Mucosa of descending colon (tissue), 3 donors: ENCODE data around the gene RSBN1L. TPM values are rescaled to one million over a fixed set of nuclear protein-coding genes. Genes with fewer than 3 reads are reported as not detected.

Source experiments
- ATAC-seq: fragments of 200-7000 bp; cut with Tn5 transposase; one replicate; pipeline ENCODE4 v1.9.1; 2020; ENCODE audit warnings: mild to moderate bottlenecking, moderate library complexity
- DNase-seq, 3 donors: peaks; one replicate each; pipeline ENCODE4 v3.0.0-alpha.2; 2020
- H3K36me3 ChIP-seq: fragments of 200-600 bp; one replicate; pipeline ENCODE4 v1.8.0; 2021; ENCODE audit warnings: low read depth, mild to moderate bottlenecking
- H3K4me1 ChIP-seq: fragments of 200-600 bp; one replicate; pipeline ENCODE4 v1.8.0; 2021; ENCODE audit warnings: low read depth, mild to moderate bottlenecking
- H3K4me3 ChIP-seq: fragments of 200-600 bp; one replicate; pipeline ENCODE4 v1.8.0; 2021; ENCODE audit warnings: mild to moderate bottlenecking
- H3K9me3 ChIP-seq: fragments of 200-600 bp; one replicate; pipeline ENCODE4 v1.8.0; 2021; ENCODE audit warnings: mild to moderate bottlenecking
- intact Hi-C, 2 donors: fragments of 100-400 bp; cut with DNase I in 1 of 2; cut with micrococcal nuclease in 1 of 2; formaldehyde crosslinking; loops; one replicate each; pipeline versions ENCODE4 v1.11.0 to v1.11.1; 2022; cut with DNase I, micrococcal nuclease
- total RNA-seq, 3 donors: library from RNA; stranded (reverse); fragmentation: NEBNext Ultra II Directional in 2 of 3; extraction: Animal tissue kit (Norgen Biotek cat#: 25700) in 2 of 3; gene quantifications; one replicate each; pipeline versions ENCODE4 v1.2.1 to v1.2.4, GENCODE V29; 2021 to 2023
- TF ChIP-seq, protein P1 (sequence below): fragments of 200-600 bp; IDR thresholded peaks from one replicate; pipeline ENCODE4 v1.8.0; 2022; ENCODE audit warnings: antibody characterized with exemption, mild to moderate bottlenecking
- donor health status: DM: no; HTN: no; CAD: no; lungs with moderate emphysema.
- donor health status: DM: no; HTN: no; CAD: no.
- donor health status: DM: no; HTN: yes; CAD: no.

Gene RSBN1L
- total RNA-seq, 3 donors from 2014 or later = 19.1 to 31.5 (median 19.6) TPM

DNA sequence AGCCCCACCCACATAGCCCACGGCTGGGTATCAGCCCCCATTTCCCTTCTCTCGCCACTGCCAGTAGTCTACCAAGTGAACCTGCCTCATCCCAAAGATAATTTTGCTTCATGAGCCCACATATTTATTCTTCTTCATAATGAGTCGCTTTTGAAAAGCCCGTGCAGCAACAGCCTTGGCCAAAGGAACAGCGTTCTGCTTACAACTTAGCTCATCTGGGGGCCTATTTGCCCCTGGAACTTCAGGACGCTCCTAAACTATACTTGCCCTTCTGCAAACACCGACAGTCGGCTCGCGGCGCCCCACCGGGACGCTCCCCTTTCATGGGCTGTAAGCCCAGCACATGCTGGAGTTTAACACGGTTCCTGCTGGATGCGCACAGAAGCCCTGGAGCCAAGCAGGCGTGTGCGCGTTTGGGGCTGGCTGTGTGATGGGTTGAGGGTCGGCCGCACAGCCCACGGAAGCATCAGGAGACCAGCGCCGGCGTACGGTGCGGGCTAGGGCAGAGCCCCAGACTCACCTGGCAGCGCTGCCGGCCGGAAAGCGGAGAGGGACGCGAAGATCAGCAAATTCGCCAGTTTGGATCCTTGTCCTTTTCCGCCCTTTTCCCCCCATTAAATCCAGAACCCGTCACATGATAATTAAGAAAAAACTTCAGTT, 101.6 kb downstream of the RSBN1L start:
- intact Hi-C loops = no loop called here
- Histone ChIP-seq H3K4me1 (peaks cover 35% of the 10 kb centered on the region), H3K9me3 (no peaks in the 10 kb centered on the region), H3K4me3 (peak overlapping the region; percentile 75), H3K36me3 (peaks cover 7% of the 10 kb centered on the region)
- TF ChIP-seq, protein P1, sequence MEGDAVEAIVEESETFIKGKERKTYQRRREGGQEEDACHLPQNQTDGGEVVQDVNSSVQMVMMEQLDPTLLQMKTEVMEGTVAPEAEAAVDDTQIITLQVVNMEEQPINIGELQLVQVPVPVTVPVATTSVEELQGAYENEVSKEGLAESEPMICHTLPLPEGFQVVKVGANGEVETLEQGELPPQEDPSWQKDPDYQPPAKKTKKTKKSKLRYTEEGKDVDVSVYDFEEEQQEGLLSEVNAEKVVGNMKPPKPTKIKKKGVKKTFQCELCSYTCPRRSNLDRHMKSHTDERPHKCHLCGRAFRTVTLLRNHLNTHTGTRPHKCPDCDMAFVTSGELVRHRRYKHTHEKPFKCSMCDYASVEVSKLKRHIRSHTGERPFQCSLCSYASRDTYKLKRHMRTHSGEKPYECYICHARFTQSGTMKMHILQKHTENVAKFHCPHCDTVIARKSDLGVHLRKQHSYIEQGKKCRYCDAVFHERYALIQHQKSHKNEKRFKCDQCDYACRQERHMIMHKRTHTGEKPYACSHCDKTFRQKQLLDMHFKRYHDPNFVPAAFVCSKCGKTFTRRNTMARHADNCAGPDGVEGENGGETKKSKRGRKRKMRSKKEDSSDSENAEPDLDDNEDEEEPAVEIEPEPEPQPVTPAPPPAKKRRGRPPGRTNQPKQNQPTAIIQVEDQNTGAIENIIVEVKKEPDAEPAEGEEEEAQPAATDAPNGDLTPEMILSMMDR = no peak
- ATAC-seq = peak; percentile 22
- peak in 2 of 3 donors; percentile 59 to 80 for DNase-seq

DNA sequence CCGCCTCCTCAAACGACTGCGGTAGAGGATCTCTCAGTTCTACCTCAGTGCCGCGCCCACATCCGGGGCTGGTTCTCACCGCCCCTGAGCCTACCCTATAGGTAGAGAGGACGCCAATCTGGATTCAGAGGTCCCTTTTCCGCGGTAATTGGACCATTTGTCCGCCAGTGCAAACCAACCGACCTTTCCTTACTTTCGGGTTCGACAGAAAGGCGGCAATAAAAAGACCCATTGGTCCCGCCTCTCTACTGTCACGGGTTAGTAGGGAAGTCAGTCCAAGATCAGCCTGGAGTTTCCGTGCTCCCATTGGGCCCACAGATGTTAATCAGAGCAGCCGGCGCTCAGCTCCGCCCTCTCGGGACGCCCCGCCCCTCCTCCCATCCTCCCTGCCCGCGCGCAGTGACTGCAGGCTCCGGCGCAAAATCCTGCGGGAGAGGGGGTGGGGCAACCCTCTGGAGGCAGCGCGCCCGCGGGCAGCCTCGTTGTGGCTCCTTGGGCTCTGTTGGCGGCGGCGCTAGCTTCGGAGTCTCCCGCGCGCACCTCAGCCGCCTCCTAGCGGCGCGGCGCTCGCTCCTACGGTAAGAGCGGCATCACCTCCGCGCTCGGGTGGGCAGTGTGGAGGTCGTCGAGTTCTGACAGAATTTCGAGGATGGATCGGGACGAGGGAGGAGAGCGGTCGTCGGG, 102.3 kb downstream of the RSBN1L start, which contains the start of the genes PHTF2 and TMEM60:
TSS of gene PHTF2 (plus strand) at position 380 of the 684 bp plus-strand sequence.
TSS of gene TMEM60 (minus strand) at position 41 of the 684 bp plus-strand sequence. CDS start 4,061 bp downstream, outside the sequence.
- Histone ChIP-seq H3K36me3 (peaks cover 7% of the 10 kb centered on the region), H3K9me3 (no peaks in the 10 kb centered on the region), H3K4me3 (peak within 1 kb of the TSS; percentile 75), H3K4me1 (peaks cover 35% of the 10 kb centered on the region)
- DNase-seq (peak; percentile 98 to 99 (median 99)), ATAC-seq (peak; percentile 91)
- TF ChIP-seq, protein P1 = no peak
- intact Hi-C loops = no loop called here

DNA sequence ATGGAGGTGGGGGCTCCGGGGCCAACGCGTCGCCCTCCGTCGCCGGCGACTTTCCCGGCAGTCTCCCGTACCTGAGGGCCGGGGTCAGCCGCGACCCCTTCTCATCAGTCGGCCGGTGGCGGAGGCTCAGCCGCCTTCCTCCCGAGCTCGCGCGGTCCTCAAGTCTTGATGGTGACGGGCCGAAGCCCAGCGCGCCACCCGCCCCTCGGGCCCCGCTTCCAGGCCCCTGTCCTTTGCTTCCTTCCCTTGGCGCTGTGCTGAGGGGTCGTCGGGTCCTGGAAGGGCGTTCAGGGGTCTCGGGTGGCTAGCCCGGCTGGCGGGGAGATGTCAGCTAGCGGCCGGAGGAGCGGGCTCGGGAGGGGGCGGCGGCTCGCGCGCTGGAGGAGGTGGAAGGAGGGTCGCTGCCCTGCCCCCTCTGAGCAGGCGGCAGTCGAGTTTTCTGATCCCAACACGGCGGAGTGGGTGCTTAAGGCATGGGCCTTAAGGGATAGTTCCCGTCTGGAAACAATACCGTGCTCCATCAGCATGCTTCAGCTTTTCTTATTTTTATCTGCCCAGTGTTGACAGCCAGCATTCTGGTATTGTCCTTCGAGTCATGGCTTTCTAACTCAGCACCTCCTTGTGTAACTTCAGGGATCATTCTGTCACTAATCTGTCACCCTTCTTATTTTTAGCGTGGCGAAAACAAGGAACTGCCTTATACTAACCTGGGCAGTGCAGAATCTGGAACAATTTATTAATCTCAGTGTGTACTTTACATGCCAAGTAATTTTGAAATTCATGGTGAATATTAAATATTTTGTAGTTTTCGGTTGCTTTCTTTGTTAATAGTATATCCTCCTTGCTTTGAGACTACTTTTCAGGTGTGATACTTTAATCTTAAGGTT, 103.1 kb downstream of the RSBN1L start:
- Histone ChIP-seq H3K9me3 (no peaks in the 10 kb centered on the region), H3K4me1 (peaks cover 35% of the 10 kb centered on the region), H3K4me3 (peak overlapping the region; percentile 75), H3K36me3 (peaks cover 7% of the 10 kb centered on the region)
- TF ChIP-seq, protein P1 = no peak
- DNase-seq (peak; percentile 52 to 78 (median 71)), ATAC-seq (peak; percentile 2)
- intact Hi-C loops = no loop called here

DNA sequence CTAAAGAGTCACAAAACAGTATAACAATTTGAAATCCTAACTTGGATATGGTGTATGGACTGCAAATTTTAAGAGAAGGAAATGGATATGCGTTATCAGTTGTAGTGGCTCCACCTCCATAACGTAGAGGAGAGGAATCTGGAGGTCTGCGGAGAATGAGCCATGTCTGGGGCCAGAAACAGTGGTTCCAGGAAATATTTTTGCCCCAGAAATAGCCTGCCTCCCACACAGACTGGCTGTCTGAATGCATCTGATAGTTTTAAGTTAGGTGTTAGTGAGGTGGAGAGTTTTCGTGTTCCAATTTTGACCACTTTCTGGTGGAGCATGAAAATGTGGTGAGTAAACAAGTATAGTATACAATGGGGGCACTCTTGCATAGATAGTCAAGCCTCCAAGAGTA, 103.9 kb downstream of the RSBN1L start:
- ATAC-seq (no peak), DNase-seq (no peak)
- intact Hi-C loops = no loop called here
- TF ChIP-seq, protein P1 = no peak
- Histone ChIP-seq H3K9me3 (no peaks in the 10 kb centered on the region), H3K36me3 (peaks cover 7% of the 10 kb centered on the region), H3K4me3 (no peak overlapping the region), H3K4me1 (peaks cover 35% of the 10 kb centered on the region)

DNA sequence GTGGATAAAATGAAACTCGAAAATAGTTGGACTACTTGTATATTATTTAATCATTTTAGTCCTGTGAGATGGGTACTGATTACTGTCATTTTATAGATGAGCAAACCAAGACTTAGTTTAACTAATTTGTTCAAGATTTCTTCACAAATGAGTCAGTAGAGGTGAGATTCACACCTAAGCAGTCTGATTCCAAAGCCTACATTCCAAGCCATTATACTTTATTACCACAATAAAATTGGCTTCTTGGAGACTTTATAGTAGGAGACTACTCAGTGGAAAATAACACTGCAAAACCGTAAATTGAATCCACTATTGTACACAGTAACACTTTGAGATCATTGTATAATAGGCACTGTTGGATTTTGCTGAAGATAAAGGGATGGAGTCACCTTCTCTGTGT, 104.5 kb downstream of the RSBN1L start:
- intact Hi-C loops = no loop called here

More for the DNA sequence above, 104.5 kb downstream of the RSBN1L start:
- ATAC-seq (peak; percentile 5), DNase-seq (no peak)
- Histone ChIP-seq H3K9me3 (no peaks in the 10 kb centered on the region), H3K4me3 (no peak overlapping the region), H3K36me3 (peaks cover 7% of the 10 kb centered on the region), H3K4me1 (peaks cover 35% of the 10 kb centered on the region)
- TF ChIP-seq, protein P1 = no peak
